NCI-H2196 (cell line): ENCODE data around the gene OCEL1.
A peak's percentile ranks its signal among the peaks of the same experiment; 100 is the strongest.

Experiments
- DNase-seq: peaks from one replicate; lab custom pipeline; 2025; ENCODE audit not compliant: unreplicated experiment; lab: John Stamatoyannopoulos, UW

OCEL1 gene

GRCh38 chr19:17209126-17210036 lies 16.6 kb upstream of the OCEL1 start:
- peak; percentile 65 for DNase-seq

DNA sequence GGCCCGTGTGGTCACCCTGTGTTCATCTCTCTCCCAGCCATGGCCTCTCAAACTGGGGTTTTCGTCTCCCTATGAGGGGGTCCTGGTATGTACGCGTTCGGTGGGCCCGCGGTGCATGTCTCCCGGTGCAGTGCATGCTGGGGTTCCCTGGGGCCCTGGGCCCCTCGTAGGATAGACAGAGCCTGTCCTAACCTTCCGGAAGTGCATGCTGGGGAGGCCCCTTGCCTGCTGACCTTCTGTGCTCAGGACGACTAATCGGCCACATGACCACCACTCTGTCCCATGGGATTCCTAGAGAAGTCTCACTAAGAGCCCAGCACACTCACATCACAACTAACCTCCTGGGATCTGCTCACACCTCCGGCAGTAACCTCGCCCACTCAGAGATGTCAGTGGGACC lies 15.7 kb upstream of the OCEL1 start:
- DNase-seq: no peak

- no peak for DNase-seq
Observed at GRCh38 chr19:17211547-17212446, 14.2 kb upstream of the OCEL1 start.

DNA sequence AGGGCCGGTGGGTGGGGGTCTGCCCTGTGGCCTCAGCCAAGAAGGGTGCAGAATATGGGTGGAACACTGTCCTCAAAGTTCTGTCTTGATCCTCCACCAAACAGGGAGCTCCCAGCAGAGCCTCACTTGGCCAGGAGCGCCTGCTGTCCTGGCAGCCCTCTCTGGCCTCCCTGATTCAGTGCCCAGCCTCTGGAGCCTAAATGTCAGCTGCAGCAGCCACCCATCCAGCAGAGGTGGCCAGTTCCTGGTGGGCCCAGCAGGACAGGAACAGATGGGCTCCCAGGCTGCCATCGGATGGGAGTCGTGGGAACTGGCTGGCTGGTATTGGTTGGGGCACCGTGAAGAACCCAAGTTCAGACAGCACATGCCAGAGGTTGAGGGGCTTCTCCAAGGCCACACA lies 12.7 kb upstream of the OCEL1 start:
- DNase-seq: no peak

- no peak for DNase-seq
Observed at GRCh38 chr19:17214508-17215126, 11.4 kb upstream of the OCEL1 start.

GRCh38 chr19:17215127-17215971 lies 10.7 kb upstream of the OCEL1 start, which contains the start of gene USE1:
Gene USE1 (plus strand): TSS chr19:17215357. CDS start chr19:17215406, 49 bp downstream.
- DNase-seq: peak; percentile 89

- no peak for DNase-seq
Observed at GRCh38 chr19:17216058-17216670, 9.9 kb upstream of the OCEL1 start.

GRCh38 chr19:17219286-17219685 lies 6.7 kb upstream of the OCEL1 start:
- no peak for DNase-seq

DNA sequence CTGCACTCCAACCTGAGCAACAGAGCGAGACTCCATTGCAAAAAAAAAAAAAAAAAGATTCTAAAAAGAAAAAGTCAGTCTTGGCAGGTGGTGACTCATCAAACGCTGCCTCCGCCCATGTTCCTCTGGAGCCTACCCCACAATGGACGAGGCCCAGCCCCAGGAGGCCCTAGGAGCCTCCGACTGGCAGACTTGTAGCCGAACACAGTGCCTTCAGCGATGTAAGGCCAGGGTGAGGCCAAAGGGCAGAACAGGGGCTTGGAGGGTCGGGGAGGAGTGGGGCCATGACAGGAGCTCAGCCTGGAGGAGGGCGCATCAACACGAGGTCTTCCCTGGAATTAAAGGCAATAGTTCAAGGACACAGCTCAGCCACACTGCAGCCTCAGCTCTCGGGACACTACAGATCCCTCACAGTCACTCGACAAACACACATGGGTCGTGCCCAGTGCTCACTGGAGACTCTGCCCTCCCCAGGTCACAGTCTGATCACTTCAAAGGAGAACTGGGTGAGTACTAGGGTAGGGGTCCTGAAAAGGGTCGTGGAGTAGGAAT lies 5.7 kb upstream of the OCEL1 start:
- DNase-seq: no peak

DNA sequence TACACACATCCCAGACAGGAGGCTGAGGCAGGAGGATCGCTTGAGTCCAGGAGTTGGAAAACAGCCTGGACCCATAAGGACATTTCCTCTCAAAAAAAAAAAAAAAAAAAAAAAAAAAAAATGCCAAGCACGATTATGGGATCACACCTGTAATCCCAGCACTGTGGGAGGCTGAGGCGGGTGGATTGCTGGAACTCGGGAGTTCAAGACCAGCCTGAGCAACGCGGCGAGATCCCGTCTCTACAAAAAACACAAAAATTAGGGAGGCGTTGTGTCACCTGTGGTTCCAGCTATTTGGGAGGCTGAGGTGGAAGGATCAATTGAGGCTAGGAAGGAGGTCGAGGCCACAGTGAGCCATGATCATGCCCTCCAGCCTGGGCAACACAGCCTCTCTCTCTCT lies 973 bp upstream of the OCEL1 start:
- DNase-seq: no peak

DNA sequence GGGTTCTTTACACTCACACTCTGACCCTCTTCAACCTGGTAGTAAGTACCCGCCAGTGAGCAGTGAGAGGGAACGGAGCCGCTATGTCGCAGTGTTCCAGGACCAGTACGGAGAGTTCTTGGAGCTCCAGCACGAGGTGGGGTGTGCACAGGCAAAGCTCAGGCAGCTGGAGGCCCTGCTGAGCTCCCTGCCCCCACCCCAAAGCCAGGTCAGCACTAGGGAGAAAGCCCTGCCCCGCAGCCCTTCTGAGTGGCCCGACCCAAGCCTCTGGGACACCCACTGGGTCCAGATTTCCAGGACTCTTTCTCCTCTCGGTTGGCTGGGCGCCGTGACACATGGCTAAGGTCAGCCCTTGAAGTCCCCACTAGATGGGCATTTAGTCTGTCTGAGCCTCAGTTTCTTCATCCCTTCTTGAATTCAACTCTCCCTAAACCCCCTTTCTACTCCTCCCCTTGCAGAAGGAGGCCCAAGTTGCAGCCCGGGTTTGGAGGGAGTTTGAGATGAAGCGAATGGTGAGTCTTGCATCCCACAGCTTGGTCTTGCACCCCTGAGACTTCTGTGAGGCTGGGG lies 1.9 kb downstream of the OCEL1 start:
- no peak for DNase-seq

DNA sequence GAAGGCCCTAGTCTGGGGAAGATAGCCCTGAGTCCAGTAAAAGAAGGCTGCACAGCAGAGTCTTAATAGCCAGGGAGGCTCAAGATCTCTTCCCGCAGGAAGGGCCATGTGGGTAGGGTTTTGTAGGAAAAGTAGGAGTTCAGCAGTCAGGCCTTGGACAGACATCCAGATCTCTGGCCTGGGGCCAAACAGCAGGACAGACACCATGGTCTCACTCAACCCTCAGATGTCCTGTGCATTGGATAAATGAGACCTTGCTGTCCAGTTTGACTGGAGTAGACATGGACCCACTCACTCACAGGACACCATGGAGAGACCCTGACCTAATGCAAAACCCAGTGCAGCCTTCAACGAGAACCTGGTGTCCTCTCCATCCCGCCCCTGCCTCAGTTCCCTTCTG lies 3.9 kb downstream of the OCEL1 start:
- no peak for DNase-seq

DNA sequence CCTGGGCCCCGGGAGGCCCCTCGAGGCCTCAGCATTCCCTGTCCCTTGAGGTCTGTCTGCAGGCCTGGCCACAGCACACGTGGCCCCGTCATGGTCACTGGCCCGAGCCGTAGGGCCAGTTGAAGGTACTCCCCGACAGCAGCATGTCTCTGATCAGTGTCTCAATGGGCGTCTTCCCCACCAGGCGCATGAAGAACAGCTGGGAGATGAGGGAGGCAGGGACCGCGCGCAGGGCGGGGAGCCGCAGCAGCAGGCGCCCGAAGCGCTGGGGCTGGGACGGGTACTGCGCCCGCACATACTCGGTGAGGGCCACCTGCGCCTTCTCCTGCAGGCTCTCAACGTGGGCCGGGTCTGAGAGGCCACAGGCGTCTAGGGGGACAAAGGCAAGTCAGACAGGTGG lies 6.2 kb downstream of the OCEL1 start:
- no peak for DNase-seq

- DNase-seq: peak; percentile 70
Observed at GRCh38 chr19:17234911-17235299, 8.9 kb downstream of the OCEL1 start.

DNA sequence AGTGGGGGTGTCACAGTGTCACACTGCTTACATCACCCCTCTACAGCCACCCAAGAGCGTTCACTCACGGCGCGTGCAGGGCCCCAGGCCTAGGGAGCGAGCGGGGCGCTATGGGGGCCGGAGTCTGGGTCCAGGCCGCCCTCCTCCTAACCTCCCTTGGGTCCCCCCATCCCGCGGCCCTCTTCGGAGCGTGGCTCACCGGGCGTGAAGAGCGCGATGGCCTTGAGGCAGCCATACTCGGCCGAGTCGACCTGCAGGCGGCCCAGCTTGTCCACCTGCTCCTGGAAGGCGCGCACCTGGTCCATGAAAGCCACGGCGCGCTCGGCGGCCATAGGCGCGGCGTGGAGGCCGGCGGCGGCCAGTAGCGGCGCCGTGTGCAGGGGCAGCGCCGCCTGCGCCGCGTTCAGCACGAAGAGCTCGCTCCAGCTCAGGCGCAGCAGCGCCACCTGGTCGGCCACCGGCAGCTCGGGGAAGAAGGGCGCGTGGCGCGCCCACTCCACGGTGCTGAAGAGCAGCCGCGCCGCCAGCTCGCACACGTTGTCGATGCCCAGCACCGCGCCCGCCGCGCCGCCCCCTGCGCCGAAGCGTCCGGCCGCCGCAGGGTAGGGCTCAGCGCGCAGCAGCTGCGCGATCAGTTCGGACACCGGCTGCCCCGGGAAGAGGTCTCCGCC lies 9.4 kb downstream of the OCEL1 start:
- peak; percentile 69 for DNase-seq

DNA sequence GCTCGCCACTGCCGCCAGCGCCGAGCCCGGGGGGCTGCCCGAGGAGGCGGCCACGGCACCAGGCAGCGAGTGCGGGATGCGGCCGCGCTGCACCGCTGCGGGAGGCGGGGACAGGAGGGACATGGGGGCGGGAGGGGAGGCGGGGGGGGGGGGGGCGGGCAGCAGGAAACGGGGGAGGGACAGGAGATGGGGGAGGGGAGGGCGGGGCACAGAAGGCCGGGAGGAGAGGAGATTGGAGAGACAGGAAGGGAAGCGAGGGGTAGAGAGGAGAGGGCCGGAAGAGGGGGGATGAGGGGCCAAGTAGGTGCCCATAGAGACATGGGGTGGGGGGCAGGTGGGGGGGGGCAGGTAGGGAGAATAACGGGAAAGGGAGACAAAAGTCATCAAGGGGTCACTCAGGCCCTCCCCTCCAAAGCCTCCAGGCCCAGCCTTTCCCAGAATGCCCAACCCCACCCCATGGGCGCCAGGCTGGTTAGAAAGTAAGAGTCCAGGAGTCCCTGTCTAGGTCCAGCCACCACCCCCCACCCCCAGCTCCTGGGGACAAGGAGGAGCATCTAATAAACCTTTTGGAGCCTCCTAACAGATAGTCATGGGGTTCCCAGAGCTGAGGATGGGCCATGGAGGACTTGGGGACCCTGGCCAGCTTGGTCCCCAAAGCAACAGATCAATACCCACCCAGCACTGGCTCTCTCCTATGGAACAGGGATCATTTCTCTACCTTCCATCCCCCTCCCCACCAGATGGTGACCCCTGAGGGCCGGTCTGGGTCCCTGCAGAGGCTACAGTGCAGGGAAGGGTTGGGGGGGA lies 10.1 kb downstream of the OCEL1 start:
- peak; percentile 69 for DNase-seq

- DNase-seq: no peak
Observed at GRCh38 chr19:17236811-17237543, 11.0 kb downstream of the OCEL1 start.
